ENCODE results near the gene ERC2.

Gene ERC2

GRCh38 chr3:55466526-55466925 lies 1001.7 kb downstream of the ERC2 start:
- Histone ChIP-seq H3K9me2 (ENCODE audit: low read depth, low read length) (no peaks in the 10 kb centered on the region), H3K36me3 (ENCODE audit: insufficient read depth, low read length) (peaks cover 19% of the 10 kb centered on the region; the same call in 1 of the 2 replicates), H3F3A (ENCODE audit: insufficient read depth, low read length) (no peaks in the 10 kb centered on the region), H3K9me3 (ENCODE audit: low read length) (no peaks in the 10 kb centered on the region), H3K4me1 (ENCODE audit: insufficient read depth, low read length, severe bottlenecking) (no peaks in the 10 kb centered on the region), H3K27me3 (ENCODE audit: insufficient read depth, low read length) (no peaks in the 10 kb centered on the region), H3K27ac (ENCODE audit: low read depth, low read length, poor library complexity, severe bottlenecking) (no peak overlapping the region), H2AFZ (ENCODE audit: low read length) (no peak overlapping the region), H3K4me3 (ENCODE audit: low read depth, low read length, poor library complexity, severe bottlenecking) (no peak overlapping the region), H3K79me2 (ENCODE audit: insufficient read depth, low read length) (no peaks in the 10 kb centered on the region), H3K4me2 (ENCODE audit: low read length) (no peak overlapping the region), H3K9ac (ENCODE audit: low read length) (no peak overlapping the region), H4K20me1 (ENCODE audit: insufficient read depth, low read length) (no peaks in the 10 kb centered on the region)
- TF ChIP-seq CTCF (IDR thresholded peaks at IDR 0.05; ENCODE audit: low read length) (no peak), EZH2 (IDR thresholded peaks at IDR 0.05; ENCODE audit: borderline replicate concordance, low read length) (no peak)

- no peaks in the 10 kb centered on the region for H4K20me1 ChIP-seq (ENCODE audit: insufficient read depth, low read length)
- no peak overlapping the region for H3K27ac ChIP-seq (ENCODE audit: low read depth, low read length, poor library complexity, severe bottlenecking)
- TF ChIP-seq CTCF (IDR thresholded peaks at IDR 0.05; ENCODE audit: low read length) (no peak), EZH2 (IDR thresholded peaks at IDR 0.05; ENCODE audit: borderline replicate concordance, low read length) (no peak)
- no peaks in the 10 kb centered on the region for H3K79me2 ChIP-seq (ENCODE audit: insufficient read depth, low read length)
- no peak overlapping the region for H3K4me2 ChIP-seq (ENCODE audit: low read length)
- no peak overlapping the region for H3K9ac ChIP-seq (ENCODE audit: low read length)
- H2AFZ ChIP-seq (ENCODE audit: low read length): no peak overlapping the region
- H3K36me3 ChIP-seq (ENCODE audit: insufficient read depth, low read length): no peaks in the 10 kb centered on the region
- H3K27me3 ChIP-seq (ENCODE audit: insufficient read depth, low read length): no peaks in the 10 kb centered on the region
- no peak overlapping the region for H3K4me3 ChIP-seq (ENCODE audit: low read depth, low read length, poor library complexity, severe bottlenecking)
- no peaks in the 10 kb centered on the region for H3K4me1 ChIP-seq (ENCODE audit: insufficient read depth, low read length, severe bottlenecking)
- H3K9me3 ChIP-seq (ENCODE audit: low read length): no peaks in the 10 kb centered on the region
- no peaks in the 10 kb centered on the region for H3F3A ChIP-seq (ENCODE audit: insufficient read depth, low read length)
- no peaks in the 10 kb centered on the region for H3K9me2 ChIP-seq (ENCODE audit: low read depth, low read length)
Observed at GRCh38 chr3:55461896-55462295, 1006.4 kb downstream of the ERC2 start.

GRCh38 chr3:55459838-55460237 lies 1008.4 kb downstream of the ERC2 start:
- H2AFZ ChIP-seq (ENCODE audit: low read length): no peak overlapping the region
- H3K4me1 ChIP-seq (ENCODE audit: insufficient read depth, low read length, severe bottlenecking): no peaks in the 10 kb centered on the region

More at GRCh38 chr3:55459838-55460237, 1008.4 kb downstream of the ERC2 start:
- TF ChIP-seq CTCF (IDR thresholded peaks at IDR 0.05; ENCODE audit: low read length) (no peak), EZH2 (IDR thresholded peaks at IDR 0.05; ENCODE audit: borderline replicate concordance, low read length) (no peak)
- no peaks in the 10 kb centered on the region for H3K9me2 ChIP-seq (ENCODE audit: low read depth, low read length)
- H3K4me2 ChIP-seq (ENCODE audit: low read length): no peak overlapping the region
- no peak overlapping the region for H3K27ac ChIP-seq (ENCODE audit: low read depth, low read length, poor library complexity, severe bottlenecking)
- no peak overlapping the region for H3K9ac ChIP-seq (ENCODE audit: low read length)
- H3K4me3 ChIP-seq (ENCODE audit: low read depth, low read length, poor library complexity, severe bottlenecking): no peak overlapping the region
- no peaks in the 10 kb centered on the region for H3F3A ChIP-seq (ENCODE audit: insufficient read depth, low read length)
- no peaks in the 10 kb centered on the region for H3K36me3 ChIP-seq (ENCODE audit: insufficient read depth, low read length)
- H3K79me2 ChIP-seq (ENCODE audit: insufficient read depth, low read length): no peaks in the 10 kb centered on the region
- H4K20me1 ChIP-seq (ENCODE audit: insufficient read depth, low read length): no peaks in the 10 kb centered on the region
- H3K9me3 ChIP-seq (ENCODE audit: low read length): no peaks in the 10 kb centered on the region
- no peaks in the 10 kb centered on the region for H3K27me3 ChIP-seq (ENCODE audit: insufficient read depth, low read length)
